22Rv1 (cell line): ENCODE results near the gene PLXDC2.

Experiments
- CTCF ChIP-seq: fragments of 450-650 bp; IDR thresholded peaks from 2 replicates; pipeline ENCODE4 v1.5.1; 2017; ENCODE audit warnings: mild to moderate bottlenecking
- ZFX ChIP-seq: fragments of 450-650 bp; IDR thresholded peaks from 2 replicates; pipeline ENCODE4 v1.6.1; 2017; ENCODE audit warnings: antibody characterized with exemption, borderline replicate concordance

GRCh38 chr10:20110125-20111100 lies 294.2 kb downstream of the PLXDC2 start:
- TF ChIP-seq CTCF (no peak), ZFX (no peak)
